ENCODE measurements around the gene CCDC97.
A peak's percentile ranks its signal among the peaks of the same experiment; 100 is the strongest.
"Not testable (repeated sequence)": the region's sequence is repeated elsewhere in the genome, so short reads cannot be mapped to it uniquely, and the experiment has no call there.

CCDC97 gene

DNA sequence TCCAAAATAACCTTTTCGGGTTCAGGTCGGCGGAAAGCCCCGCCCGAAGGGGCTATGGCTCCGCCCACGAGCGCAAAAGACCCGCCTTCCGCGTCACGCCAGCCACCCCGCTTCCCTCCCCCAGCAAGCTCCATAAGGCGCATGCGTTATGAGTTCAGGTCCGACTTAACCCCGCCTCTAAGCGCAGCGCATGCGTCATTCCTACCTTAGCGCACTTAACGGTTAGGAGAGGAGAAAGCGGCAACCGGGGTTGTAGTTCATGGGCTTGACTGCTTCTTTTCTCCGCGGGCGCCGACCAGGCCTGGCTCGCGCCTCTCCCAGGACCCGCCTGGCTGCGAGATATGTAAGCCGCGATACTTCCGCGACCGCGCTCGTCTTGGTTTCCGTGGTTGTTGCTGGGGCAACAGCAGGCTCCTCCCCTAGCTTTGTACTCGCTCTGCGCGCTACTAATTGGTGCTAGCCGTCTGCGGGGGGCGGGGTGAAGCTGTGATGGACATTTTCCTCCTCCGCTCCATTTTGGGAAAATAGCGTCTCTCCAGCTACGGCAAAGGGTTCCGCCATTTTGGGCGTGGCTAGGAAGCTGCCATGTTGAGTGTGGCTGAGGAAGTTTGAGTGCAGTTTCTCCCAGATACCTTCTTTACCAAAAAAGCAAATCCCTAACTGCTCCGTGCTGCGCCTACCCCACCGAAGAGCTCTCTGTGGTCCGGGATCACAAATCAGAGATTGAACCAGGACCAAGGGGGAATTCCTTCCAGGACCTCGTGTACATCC, 54.0 kb downstream of the CCDC97 start, which contains the start of gene B9D2:
TSS of gene B9D2 (minus strand) at position 397 of the 771 bp plus-strand sequence. CDS start 630 bp downstream, outside the sequence.
- DNase-seq (ENCODE audit: low read depth in 3 of 3): peak; percentile 93 to 97 (median 96)

DNA sequence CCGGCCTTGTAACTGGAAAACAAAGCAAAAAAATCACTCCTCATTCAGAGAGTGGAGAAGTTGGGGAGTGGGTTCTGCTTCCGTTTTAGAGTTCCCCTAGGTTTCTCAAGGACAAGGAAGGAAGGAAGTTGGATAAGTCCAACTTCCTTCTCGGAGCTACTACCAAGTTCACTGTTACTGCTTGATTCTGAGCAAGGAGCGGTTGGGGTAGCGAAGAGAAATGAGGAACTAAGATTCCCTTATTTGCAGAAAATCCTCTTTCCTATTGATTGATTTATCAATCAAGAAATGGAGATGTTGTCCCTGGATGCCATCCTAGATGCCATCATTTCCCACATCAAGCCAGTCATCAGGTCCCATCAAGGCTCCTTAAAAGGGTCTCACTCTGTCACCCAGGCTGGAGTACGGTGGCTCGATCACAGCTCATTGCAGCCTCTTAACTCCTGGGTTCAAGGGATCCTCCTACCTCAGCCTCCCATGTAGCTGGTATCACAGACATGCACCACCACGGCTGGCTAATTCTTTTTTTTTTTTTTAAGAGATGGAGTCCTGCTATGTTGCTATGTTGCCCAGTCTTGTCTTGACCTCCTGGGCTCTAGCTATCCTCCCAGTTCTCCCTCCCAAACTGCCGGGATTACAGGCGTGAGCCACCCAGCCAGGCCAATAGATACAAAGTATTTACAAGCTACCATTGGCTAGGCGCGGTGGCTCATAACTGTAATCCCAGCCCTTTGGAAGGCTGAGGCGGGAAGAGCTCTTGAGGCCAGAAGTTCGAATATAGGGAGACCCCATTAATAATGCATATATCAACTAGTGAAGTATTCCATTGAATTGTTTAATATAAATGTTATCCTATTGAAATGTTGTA, 54.8 kb downstream of the CCDC97 start:
- no peak for DNase-seq (ENCODE audit: low read depth in 3 of 3)

- no peak for DNase-seq (ENCODE audit: low read depth in 3 of 3)
Measured at GRCh38 chr19:41366089-41366488, 56.1 kb downstream of the CCDC97 start.

DNA sequence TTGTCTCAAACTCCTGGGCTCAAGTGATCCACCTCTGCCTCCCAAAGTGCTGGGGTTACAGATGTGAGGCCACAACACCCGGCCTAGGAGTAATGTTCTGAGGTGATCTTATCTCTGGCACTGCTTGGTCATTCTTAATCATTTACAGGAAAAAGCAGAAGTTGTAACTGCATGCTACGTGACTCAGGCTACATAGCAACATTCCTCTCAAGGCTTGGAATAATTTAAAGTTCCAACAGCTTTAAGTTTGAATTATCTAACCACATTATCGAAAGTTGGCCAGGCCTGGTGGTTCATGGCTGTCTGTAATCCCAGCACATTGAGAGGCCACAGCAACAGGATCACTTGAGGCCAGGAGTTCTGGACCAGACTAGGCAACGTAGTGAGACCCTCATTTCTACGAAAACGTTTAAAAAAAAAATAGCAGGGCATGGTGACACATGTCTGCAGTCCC, 57.9 kb downstream of the CCDC97 start:
- DNase-seq (ENCODE audit: low read depth in 3 of 3): no peak

- DNase-seq (ENCODE audit: low read depth in 3 of 3): no peak
Measured at GRCh38 chr19:41369769-41370168, 59.8 kb downstream of the CCDC97 start.

DNA sequence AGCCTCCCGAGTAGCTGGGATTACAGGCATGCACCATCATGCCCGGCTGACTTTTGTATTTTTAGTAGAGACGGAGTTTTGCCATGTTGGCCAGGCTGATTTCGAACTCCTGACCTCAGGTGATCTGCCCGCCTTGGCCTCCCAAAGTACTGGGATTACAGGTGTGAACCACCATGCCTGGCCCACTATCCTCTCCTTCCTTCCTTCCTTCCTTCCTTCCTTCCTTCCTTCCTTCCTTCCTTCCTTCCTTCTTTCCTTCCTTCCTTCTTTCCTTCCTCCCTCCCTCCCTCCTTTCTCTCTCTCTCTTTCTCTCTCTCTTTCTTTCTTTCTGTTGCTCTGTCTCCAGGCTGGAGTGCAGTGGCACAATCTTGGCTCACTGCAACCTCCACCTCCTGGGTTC, 61.1 kb downstream of the CCDC97 start:
- DNase-seq (ENCODE audit: low read depth in 3 of 3): not testable (repeated sequence)

DNA sequence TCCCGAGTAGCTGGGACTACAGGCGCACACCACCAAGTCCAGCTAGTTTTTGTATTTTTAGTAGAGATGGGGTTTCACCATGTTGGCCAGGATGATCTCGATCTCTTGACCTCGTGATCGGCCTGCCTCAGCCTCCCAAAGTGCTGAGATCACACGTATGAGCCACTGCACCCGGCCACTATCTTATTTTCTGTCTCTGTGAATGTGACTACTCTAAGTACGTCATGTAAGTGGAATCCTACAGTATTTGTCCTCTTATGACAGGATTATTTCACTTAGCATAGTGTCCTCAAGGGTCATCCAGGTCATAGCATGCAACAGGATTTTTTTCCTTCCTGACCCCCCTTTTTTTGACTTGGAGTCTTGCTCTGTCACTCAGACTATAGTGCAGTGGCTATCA, 61.6 kb downstream of the CCDC97 start:
- no peak for DNase-seq (ENCODE audit: low read depth in 3 of 3)

DNA sequence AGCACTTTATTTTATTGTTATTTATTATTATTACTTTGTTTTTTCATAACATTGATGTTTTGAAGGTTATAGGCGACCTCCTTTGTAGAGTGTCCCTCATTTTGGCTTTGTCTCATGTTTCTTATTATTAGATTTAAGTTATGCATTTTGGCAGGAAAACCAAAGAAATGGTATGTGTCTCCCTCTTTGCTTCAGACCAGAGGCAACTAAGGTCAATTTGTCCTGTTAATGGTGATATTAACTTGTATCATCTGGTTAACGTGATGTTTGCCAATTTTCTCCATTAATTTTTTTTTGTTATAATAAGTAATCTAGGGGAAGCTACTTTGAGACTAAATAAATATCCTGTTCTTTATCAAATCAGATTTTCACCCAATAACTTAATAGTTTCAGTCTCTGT, 62.5 kb downstream of the CCDC97 start:
- DNase-seq (ENCODE audit: low read depth in 3 of 3): no peak

GRCh38 chr19:41373993-41374392, 64.0 kb downstream of the CCDC97 start:
- DNase-seq (ENCODE audit: low read depth in 3 of 3): no peak
